ENCODE data around the gene PHF20.
"Not testable (repeated sequence)": the region's sequence is repeated elsewhere in the genome, so short reads cannot be mapped to it uniquely, and the experiment has no call there.

The PHF20 gene

GRCh38 chr20:35866418-35867202 lies 94.8 kb downstream of the PHF20 start:
- Histone ChIP-seq H3K36me3 (ENCODE audit: control insufficient read depth, insufficient read depth, low read length) (no peaks in the 10 kb centered on the region), H3K9me3 (ENCODE audit: control insufficient read depth, insufficient read depth, low read length) (no peaks in the 10 kb centered on the region), H3K27me3 (ENCODE audit: control insufficient read depth, insufficient read depth, low read length) (no peaks in the 10 kb centered on the region), H3K27ac (ENCODE audit: low read length) (no peak overlapping the region), H3K4me3 (ENCODE audit: low read length) (no peak overlapping the region), H3K4me1 (ENCODE audit: control insufficient read depth, insufficient read depth, low read length) (no peaks in the 10 kb centered on the region)
- no CpG with 5 or more reads among the region's 1 CpG for WGBS (ENCODE audit: insufficient coverage, insufficient read length)
- no peak for DNase-seq (ENCODE audit: low read depth, low spot score)

- H3K4me3 ChIP-seq (ENCODE audit: low read length): no peak overlapping the region
- no peak overlapping the region for H3K27ac ChIP-seq (ENCODE audit: low read length)
- no peaks in the 10 kb centered on the region for H3K36me3 ChIP-seq (ENCODE audit: control insufficient read depth, insufficient read depth, low read length)
- no peaks in the 10 kb centered on the region for H3K9me3 ChIP-seq (ENCODE audit: control insufficient read depth, insufficient read depth, low read length)
- WGBS (ENCODE audit: insufficient coverage, insufficient read length): no CpG with 5 or more reads among the region's 7 CpGs
- H3K27me3 ChIP-seq (ENCODE audit: control insufficient read depth, insufficient read depth, low read length): no peaks in the 10 kb centered on the region
- DNase-seq (ENCODE audit: low read depth, low spot score): no peak
- no peaks in the 10 kb centered on the region for H3K4me1 ChIP-seq (ENCODE audit: control insufficient read depth, insufficient read depth, low read length)
Observed at GRCh38 chr20:35870541-35871258, 98.9 kb downstream of the PHF20 start.

GRCh38 chr20:35871259-35871771 lies 99.5 kb downstream of the PHF20 start:
- Histone ChIP-seq H3K4me1 (ENCODE audit: control insufficient read depth, insufficient read depth, low read length) (no peaks in the 10 kb centered on the region), H3K27me3 (ENCODE audit: control insufficient read depth, insufficient read depth, low read length) (no peaks in the 10 kb centered on the region), H3K9me3 (ENCODE audit: control insufficient read depth, insufficient read depth, low read length) (no peaks in the 10 kb centered on the region), H3K36me3 (ENCODE audit: control insufficient read depth, insufficient read depth, low read length) (no peaks in the 10 kb centered on the region), H3K27ac (ENCODE audit: low read length) (no peak overlapping the region), H3K4me3 (ENCODE audit: low read length) (no peak overlapping the region)
- DNase-seq (ENCODE audit: low read depth, low spot score): no peak
- no CpG with 5 or more reads among the region's 5 CpGs for WGBS (ENCODE audit: insufficient coverage, insufficient read length)

DNA sequence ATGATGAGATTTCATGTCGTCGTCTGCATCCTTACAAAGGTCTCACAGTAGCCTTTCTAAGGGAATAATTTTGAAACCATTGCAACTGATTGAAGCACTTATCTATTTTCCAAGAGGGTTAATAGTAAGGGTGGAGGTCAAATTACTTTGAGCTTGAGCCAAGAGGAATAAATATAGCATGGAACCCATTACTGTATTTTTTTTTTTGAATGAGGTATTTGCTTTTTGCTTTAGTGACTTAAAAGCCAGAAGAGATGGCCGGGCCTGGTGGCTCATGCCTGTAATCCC lies 104.2 kb downstream of the PHF20 start:
- WGBS (ENCODE audit: insufficient coverage, insufficient read length): no CpG with 5 or more reads among the region's 3 CpGs
- H3K27ac ChIP-seq (ENCODE audit: low read length): no peak overlapping the region

GRCh38 chr20:35877611-35878010 lies 105.8 kb downstream of the PHF20 start:
- no peak overlapping the region for H3K27ac ChIP-seq (ENCODE audit: low read length)
- H3K4me3 ChIP-seq (ENCODE audit: low read length): no peak overlapping the region
- no peaks in the 10 kb centered on the region for H3K9me3 ChIP-seq (ENCODE audit: control insufficient read depth, insufficient read depth, low read length)
- no peaks in the 10 kb centered on the region for H3K27me3 ChIP-seq (ENCODE audit: control insufficient read depth, insufficient read depth, low read length)
- no peaks in the 10 kb centered on the region for H3K36me3 ChIP-seq (ENCODE audit: control insufficient read depth, insufficient read depth, low read length)
- no peaks in the 10 kb centered on the region for H3K4me1 ChIP-seq (ENCODE audit: control insufficient read depth, insufficient read depth, low read length)
- DNase-seq (ENCODE audit: low read depth, low spot score): no peak
- no CpG with 5 or more reads among the region's 2 CpGs for WGBS (ENCODE audit: insufficient coverage, insufficient read length)

More for the DNA sequence above, 104.2 kb downstream of the PHF20 start:
- no peak for DNase-seq (ENCODE audit: low read depth, low spot score)
- no peak overlapping the region for H3K4me3 ChIP-seq (ENCODE audit: low read length)
- no peaks in the 10 kb centered on the region for H3K9me3 ChIP-seq (ENCODE audit: control insufficient read depth, insufficient read depth, low read length)
- H3K36me3 ChIP-seq (ENCODE audit: control insufficient read depth, insufficient read depth, low read length): no peaks in the 10 kb centered on the region
- no peaks in the 10 kb centered on the region for H3K27me3 ChIP-seq (ENCODE audit: control insufficient read depth, insufficient read depth, low read length)
- no peaks in the 10 kb centered on the region for H3K4me1 ChIP-seq (ENCODE audit: control insufficient read depth, insufficient read depth, low read length)

- WGBS (ENCODE audit: insufficient coverage, insufficient read length): no CpG with 5 or more reads among the region's 6 CpGs
- Histone ChIP-seq H3K27ac (ENCODE audit: low read length) (no peak overlapping the region), H3K27me3 (ENCODE audit: control insufficient read depth, insufficient read depth, low read length) (no peaks in the 10 kb centered on the region), H3K4me3 (ENCODE audit: low read length) (no peak overlapping the region), H3K36me3 (ENCODE audit: control insufficient read depth, insufficient read depth, low read length) (no peaks in the 10 kb centered on the region), H3K4me1 (ENCODE audit: control insufficient read depth, insufficient read depth, low read length) (no peaks in the 10 kb centered on the region), H3K9me3 (ENCODE audit: control insufficient read depth, insufficient read depth, low read length) (no peaks in the 10 kb centered on the region)
- DNase-seq (ENCODE audit: low read depth, low spot score): no peak
Observed at GRCh38 chr20:35878113-35878625, 106.4 kb downstream of the PHF20 start.

DNA sequence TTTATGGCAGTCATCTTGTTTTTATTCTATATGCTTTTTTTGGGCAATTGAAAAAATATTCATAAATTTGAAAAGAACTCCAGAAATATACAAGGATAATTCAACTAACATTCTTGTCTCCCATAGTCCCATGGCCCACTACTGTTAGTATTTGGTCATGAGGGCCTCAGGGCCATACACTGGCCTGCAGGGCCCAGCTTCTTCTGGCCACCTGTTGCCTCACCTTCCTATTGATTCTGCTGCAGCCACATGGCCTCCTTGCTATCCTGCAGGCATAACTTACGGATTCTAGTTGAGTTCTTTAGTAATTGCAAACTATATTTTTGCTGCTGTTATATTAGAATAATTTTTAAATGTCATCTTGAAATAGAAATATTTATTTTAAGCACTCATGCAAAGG lies 109.9 kb downstream of the PHF20 start:
- peaks cover 2% of the 10 kb centered on the region; the same call in 1 of the 2 replicates for H3K4me1 ChIP-seq (ENCODE audit: control insufficient read depth, insufficient read depth, low read length)
- no peaks in the 10 kb centered on the region for H3K27me3 ChIP-seq (ENCODE audit: control insufficient read depth, insufficient read depth, low read length)
- no peak overlapping the region for H3K27ac ChIP-seq (ENCODE audit: low read length)
- H3K36me3 ChIP-seq (ENCODE audit: control insufficient read depth, insufficient read depth, low read length): 0 out of 2 replicates have a peak, but pooled peaks cover 2% of the 10 kb centered on the region
- DNase-seq (ENCODE audit: low read depth, low spot score): no peak
- H3K4me3 ChIP-seq (ENCODE audit: low read length): no peak overlapping the region
- no peaks in the 10 kb centered on the region for H3K9me3 ChIP-seq (ENCODE audit: control insufficient read depth, insufficient read depth, low read length)
- no CpG with 5 or more reads among the region's 1 CpG for WGBS (ENCODE audit: insufficient coverage, insufficient read length)

DNA sequence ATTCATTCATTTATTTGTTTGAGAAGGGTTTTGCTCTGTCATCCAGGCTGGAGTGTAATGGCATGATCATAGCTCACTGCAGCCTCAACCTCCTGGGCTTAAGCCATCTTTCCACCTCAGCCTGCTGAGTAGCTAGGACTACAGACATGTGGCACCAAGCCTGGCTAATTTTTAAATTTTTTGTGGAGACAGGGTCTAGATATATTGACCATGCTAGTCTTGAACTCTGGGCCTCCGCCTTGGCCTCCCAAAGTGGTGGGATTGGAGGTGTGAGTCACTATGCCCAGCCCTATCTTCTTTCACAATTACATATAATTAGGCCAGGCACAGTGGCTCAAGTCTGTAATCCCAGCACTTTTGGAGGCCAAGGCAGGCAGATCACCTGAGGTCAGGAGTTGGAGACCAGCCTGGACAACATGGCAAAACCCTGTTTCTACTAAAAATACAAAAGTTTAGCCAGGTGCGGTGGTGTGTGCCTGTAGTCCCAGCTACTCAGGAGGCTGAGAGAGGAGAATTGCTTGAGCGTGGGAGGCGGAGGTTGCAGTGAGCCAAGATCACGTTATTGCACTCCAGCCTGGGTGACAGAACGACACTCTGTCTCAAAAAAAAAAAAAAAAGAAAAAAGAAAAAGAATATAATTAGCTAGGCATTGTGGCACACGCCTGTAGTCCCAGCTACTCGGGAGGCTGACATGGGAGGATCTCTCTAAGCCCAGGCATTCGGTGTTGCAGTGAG lies 110.8 kb downstream of the PHF20 start:
- WGBS (ENCODE audit: insufficient coverage, insufficient read length): no CpG with 5 or more reads among the region's 9 CpGs
- H3K4me1 ChIP-seq (ENCODE audit: control insufficient read depth, insufficient read depth, low read length); H3K4me3 ChIP-seq (ENCODE audit: low read length); DNase-seq (ENCODE audit: low read depth, low spot score); H3K36me3 ChIP-seq (ENCODE audit: control insufficient read depth, insufficient read depth, low read length); H3K9me3 ChIP-seq (ENCODE audit: control insufficient read depth, insufficient read depth, low read length); H3K27ac ChIP-seq (ENCODE audit: low read length); H3K27me3 ChIP-seq (ENCODE audit: control insufficient read depth, insufficient read depth, low read length): not testable (repeated sequence)

DNA sequence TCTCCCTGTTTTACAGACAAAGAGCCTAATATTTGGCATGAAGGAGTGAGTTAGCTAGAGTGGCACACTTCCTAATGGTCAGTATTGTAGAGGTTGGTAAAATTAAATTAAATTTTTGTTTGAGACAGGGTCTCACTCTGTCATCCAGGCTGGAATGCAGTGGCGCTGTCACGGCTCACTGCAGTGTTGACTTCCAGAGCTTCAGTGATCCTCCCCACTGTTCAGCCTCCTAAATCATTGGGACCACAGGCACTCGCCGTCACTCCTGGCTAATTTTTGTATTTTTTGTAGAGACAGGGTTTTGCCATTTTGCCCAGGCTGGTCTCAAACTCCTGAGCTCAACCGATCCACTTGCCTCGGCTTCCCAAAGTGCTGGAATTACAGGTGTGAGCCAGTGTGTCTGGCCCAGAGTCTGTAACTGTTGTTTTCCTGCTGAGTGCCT lies 111.5 kb downstream of the PHF20 start:
- no peak overlapping the region for H3K4me3 ChIP-seq (ENCODE audit: low read length)
- 0 out of 2 replicates have a peak, but pooled peaks cover 3% of the 10 kb centered on the region for H3K36me3 ChIP-seq (ENCODE audit: control insufficient read depth, insufficient read depth, low read length)
- no CpG with 5 or more reads among the region's 6 CpGs for WGBS (ENCODE audit: insufficient coverage, insufficient read length)
- no peak for DNase-seq (ENCODE audit: low read depth, low spot score)
- peaks cover 2% of the 10 kb centered on the region; the same call in 1 of the 2 replicates for H3K4me1 ChIP-seq (ENCODE audit: control insufficient read depth, insufficient read depth, low read length)
- no peaks in the 10 kb centered on the region for H3K27me3 ChIP-seq (ENCODE audit: control insufficient read depth, insufficient read depth, low read length)
- H3K27ac ChIP-seq (ENCODE audit: low read length): no peak overlapping the region
- no peaks in the 10 kb centered on the region for H3K9me3 ChIP-seq (ENCODE audit: control insufficient read depth, insufficient read depth, low read length)
